Activated naive CD8-positive, alpha-beta T cell treated with anti-CD3 and anti-CD28 coated beads for 36 hours (primary cell): ENCODE results near the gene GJD4. TPM values are rescaled to one million over a fixed set of nuclear protein-coding genes. Genes with fewer than 3 reads are reported as not detected.
A peak's percentile ranks its signal among the peaks of the same experiment; 100 is the strongest.

Experiments
- DNase-seq: peaks from one replicate; pipeline ENCODE4 v3.0.0; 2021
- H3K27ac Mint-ChIP-seq: one replicate; pipeline ENCODE4 v1.8.0; 2022; ENCODE audit warnings: mild to moderate bottlenecking, moderate library complexity, mixed read lengths
- H3K27me3 Mint-ChIP-seq: one replicate; pipeline ENCODE4 v1.8.0; 2022; ENCODE audit warnings: mild to moderate bottlenecking, mixed read lengths
- H3K36me3 Mint-ChIP-seq: one replicate; pipeline ENCODE4 v1.8.0; 2021; ENCODE audit warnings: mild to moderate bottlenecking, mixed read lengths
- H3K4me1 Mint-ChIP-seq: one replicate; pipeline ENCODE4 v1.8.0; 2021; ENCODE audit warnings: mixed read lengths
- H3K4me3 Mint-ChIP-seq: one replicate; pipeline ENCODE4 v1.8.0; 2022; ENCODE audit warnings: mild to moderate bottlenecking, moderate library complexity, mixed read lengths
- H3K9me3 Mint-ChIP-seq: one replicate; pipeline ENCODE4 v1.8.0; 2022; ENCODE audit warnings: mixed read lengths
- total RNA-seq, 2 experiments: library from RNA; stranded (reverse); gene quantifications; one replicate each; pipeline ENCODE4 v1.2.3, GENCODE V29; 2021

GJD4 gene
- total RNA-seq, 2 experiments from 2014 or later: not detected

DNA sequence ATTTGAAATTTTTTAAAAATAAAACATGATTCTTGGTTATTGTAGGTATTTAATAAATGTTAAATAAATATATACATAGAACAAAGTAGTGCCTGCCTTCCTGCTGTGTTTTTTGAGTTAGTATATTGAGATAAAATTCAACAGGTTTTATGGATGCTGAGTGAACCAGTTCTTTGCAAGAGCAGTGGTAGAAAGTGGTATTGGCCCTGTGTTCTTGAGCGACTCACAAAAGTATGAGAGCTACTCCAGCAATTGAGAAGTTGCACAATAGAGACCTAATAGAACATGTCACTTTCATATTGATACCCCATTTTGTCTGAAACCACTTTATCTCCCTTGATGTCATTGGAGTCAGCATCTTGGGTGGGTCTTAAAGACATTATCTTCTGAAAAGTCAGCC lies 32.6 kb upstream of the GJD4 start:
- no peaks in the 10 kb centered on the region for H3K4me1 Mint-ChIP-seq
- H3K9me3 Mint-ChIP-seq: peaks cover 5% of the 10 kb centered on the region
- DNase-seq: no peak
- no peak overlapping the region for H3K27ac Mint-ChIP-seq
- H3K36me3 Mint-ChIP-seq: peaks cover 31% of the 10 kb centered on the region
- H3K27me3 Mint-ChIP-seq: no peaks in the 10 kb centered on the region
- H3K4me3 Mint-ChIP-seq: no peak overlapping the region

DNA sequence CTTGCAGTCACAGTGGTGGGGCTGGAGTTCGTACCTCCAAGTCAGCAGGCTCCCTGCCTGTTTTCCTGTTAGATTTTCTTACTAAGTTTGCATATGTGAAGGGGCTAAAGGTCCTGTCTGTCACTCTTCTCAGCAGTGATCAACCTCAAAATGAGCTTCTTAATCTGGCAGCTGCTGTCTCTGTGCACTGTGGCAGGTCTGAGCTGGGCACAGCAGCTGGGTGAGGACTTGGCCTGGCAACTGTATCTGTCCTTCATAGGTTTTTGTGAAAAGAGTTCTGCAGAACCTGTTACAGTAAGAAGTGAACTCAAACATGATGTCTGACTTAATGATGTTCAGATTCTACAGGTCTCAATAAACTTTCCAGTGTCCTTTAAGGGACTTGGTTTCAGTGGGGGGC lies 31.3 kb upstream of the GJD4 start:
- Mint-ChIP-seq H3K27me3 (no peaks in the 10 kb centered on the region), H3K36me3 (peaks cover 35% of the 10 kb centered on the region), H3K27ac (no peak overlapping the region), H3K4me1 (no peaks in the 10 kb centered on the region), H3K4me3 (no peak overlapping the region), H3K9me3 (peaks cover 13% of the 10 kb centered on the region)
- DNase-seq: no peak

DNA sequence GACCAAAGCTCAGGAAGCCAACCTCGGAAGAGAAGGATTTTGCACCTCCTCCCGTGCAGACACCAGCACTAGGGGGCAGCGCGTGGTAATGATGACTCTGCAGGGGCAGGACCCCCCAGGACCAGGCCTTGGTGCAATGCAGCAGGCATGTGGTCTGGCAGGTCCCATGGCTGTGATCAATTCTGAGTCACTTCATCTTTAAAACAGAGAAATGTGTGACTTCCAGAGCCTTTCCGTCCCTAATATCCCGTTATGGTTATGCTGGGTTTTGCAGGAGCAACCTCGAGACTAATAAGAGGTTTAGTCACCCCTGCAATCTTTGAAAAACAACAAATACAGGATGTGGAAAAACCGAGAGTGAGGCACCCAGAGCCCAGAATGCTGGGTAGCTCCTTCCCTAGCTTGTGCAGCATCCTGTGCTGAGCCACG lies 30.2 kb upstream of the GJD4 start:
- peaks cover 32% of the 10 kb centered on the region for H3K36me3 Mint-ChIP-seq
- no peaks in the 10 kb centered on the region for H3K27me3 Mint-ChIP-seq
- no peak for DNase-seq
- no peak overlapping the region for H3K27ac Mint-ChIP-seq
- H3K9me3 Mint-ChIP-seq: peaks cover 13% of the 10 kb centered on the region
- no peak overlapping the region for H3K4me3 Mint-ChIP-seq
- H3K4me1 Mint-ChIP-seq: no peaks in the 10 kb centered on the region

DNA sequence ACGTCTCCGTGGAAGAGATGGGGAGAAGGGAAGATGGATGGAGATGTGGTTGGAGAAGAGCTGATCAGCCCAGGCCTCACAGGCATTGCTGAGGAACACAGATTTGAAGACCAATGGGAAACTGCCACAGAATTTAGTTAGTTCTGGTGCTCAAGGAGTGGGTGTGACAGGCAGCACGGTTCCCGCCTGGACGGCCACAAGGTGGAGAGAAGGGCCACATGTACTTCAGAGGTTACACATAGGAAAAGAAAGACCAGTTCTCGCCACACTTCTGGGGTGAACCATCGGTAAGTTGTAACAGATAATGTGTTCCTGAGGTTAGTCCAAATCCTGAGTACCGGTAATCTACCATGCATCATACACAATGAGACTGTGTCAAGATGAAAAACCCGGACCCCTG lies 29.5 kb upstream of the GJD4 start:
- H3K36me3 Mint-ChIP-seq: peaks cover 32% of the 10 kb centered on the region
- H3K4me1 Mint-ChIP-seq: no peaks in the 10 kb centered on the region
- peak overlapping the region; percentile 34 for H3K27ac Mint-ChIP-seq
- peaks cover 13% of the 10 kb centered on the region for H3K9me3 Mint-ChIP-seq
- no peak for DNase-seq
- no peaks in the 10 kb centered on the region for H3K27me3 Mint-ChIP-seq
- H3K4me3 Mint-ChIP-seq: no peak overlapping the region

DNA sequence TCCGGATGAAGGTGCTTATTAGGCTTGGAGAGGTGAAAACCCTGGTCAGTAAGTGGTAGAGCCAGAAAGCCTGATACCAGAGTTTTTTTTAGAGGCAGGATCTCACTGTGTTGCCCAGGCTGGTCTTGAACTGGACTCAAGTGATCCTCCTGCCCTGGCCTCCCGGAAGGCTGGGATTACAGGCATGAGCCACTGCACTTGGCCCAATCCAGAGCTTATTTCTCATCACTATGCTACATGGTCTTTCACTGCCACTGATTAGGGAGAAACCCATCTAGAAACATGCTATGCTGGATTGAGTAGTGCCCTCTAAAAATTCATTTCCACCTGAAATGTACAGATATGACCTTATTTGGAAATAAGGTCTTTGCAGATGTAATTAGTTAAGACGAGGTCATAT lies 28.4 kb upstream of the GJD4 start:
- Mint-ChIP-seq H3K27ac (no peak overlapping the region), H3K9me3 (peaks cover 13% of the 10 kb centered on the region), H3K4me1 (no peaks in the 10 kb centered on the region), H3K4me3 (no peak overlapping the region), H3K27me3 (no peaks in the 10 kb centered on the region), H3K36me3 (peaks cover 28% of the 10 kb centered on the region)
- DNase-seq: no peak

DNA sequence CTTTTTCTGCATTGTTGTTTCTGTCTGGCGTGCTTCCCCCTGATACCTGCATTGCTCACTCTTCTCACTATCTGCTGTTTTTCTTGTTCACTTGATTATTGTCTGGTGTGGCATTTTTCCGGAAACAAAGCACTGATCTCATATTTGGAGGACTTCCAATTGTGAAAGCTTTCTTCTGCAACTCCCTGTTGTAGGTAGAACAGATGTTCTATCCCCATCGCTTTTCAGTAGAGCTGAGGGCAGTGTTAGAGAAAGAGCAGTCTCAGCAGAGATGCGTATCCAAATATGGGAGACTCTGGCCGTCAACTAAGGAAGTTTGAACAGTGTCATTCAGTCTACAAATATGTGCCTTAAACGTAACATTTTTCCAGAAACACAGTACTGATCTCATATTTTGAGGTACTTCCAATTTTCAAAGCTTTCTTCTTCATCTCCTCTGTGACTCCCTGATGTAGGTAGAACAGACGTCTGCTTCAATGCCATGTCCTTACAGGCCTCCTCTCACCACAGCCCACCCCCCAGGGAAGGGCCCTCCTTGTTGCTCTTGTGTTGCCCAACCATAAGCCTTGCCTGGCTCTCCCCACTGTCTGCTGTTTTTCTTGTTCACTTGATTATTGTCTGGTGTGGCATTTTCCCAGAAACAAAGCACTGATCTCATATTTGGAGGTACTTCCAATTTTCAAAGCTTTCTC lies 27.1 kb upstream of the GJD4 start:
- Mint-ChIP-seq H3K36me3 (peaks cover 24% of the 10 kb centered on the region), H3K27me3 (no peaks in the 10 kb centered on the region), H3K4me1 (no peaks in the 10 kb centered on the region), H3K4me3 (no peak overlapping the region), H3K9me3 (peaks cover 13% of the 10 kb centered on the region), H3K27ac (no peak overlapping the region)
- DNase-seq: no peak

DNA sequence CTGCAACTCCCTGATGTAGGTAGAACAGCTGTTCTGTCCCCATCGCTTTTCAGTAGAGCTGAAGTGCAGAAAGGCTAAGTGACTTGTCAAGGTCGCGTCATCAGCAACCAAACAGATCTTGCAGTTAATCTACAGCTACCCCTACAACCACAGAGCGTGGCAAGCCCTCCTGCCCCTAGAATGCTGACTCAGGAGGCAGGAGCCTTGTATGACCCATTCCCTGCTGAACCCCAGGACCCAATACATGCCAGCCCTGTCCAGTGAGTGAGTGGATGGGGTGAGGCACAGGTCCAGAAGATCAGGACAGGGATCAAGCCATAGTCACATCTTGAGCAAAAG lies 26.6 kb upstream of the GJD4 start:
- Mint-ChIP-seq H3K27ac (no peak overlapping the region), H3K27me3 (no peaks in the 10 kb centered on the region), H3K4me1 (no peaks in the 10 kb centered on the region), H3K36me3 (peaks cover 21% of the 10 kb centered on the region), H3K9me3 (peaks cover 13% of the 10 kb centered on the region), H3K4me3 (no peak overlapping the region)
- DNase-seq: no peak

DNA sequence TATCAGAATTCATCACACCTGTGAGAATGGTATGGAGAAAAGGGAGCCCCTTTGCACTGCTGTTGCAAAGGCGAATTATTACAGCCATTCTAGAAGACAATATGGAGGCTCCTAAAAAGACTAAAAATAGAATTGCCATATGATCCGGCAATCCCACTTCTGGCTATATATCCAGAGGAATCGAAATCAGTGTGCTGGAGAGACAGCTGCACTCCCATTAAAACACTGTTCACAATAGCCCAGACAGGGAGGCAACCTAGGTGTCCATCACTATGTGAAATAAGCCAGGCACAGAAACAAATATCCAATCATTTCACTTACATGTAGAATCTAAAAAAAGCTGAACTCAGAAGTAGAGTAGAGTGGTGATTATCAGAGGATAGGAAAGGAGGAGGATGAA lies 26.0 kb upstream of the GJD4 start:
- Mint-ChIP-seq H3K27ac (no peak overlapping the region), H3K36me3 (peaks cover 16% of the 10 kb centered on the region), H3K4me1 (no peaks in the 10 kb centered on the region), H3K4me3 (no peak overlapping the region), H3K9me3 (peaks cover 13% of the 10 kb centered on the region), H3K27me3 (no peaks in the 10 kb centered on the region)
- DNase-seq: no peak

DNA sequence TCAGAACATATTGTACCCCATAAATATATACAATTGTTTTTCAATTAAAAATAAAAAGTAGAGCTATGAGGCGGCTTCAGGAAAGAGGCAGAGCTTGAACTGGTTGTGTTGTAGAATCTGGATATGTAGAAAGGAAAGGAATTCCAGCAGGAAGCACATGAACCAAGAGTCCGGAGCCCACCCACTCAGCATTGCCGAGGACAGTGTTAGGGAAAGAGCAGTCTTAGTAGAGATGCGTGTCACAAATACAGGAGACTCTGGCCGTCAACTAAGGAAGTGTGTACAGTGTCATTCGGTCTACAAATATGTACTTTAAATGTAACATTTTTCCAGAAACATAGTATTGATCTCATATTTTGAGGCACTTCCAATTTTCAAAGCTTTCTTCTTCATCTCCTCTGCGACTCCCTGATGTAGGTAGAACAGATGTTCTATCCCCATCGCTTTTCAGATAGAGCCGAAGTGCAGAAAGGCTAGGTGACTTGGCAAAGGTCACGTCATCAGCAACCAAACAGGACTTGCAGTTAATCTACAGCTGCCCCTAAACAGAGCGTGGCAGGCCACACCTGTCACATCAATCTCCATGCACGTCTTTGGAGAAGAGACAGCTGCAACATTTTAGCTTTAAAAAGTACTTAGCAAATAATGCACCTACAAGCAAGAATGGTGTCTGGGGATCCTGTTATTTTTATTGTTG lies 25.3 kb upstream of the GJD4 start:
- H3K27me3 Mint-ChIP-seq: no peaks in the 10 kb centered on the region
- H3K9me3 Mint-ChIP-seq: peaks cover 13% of the 10 kb centered on the region
- DNase-seq: no peak
- H3K4me3 Mint-ChIP-seq: no peak overlapping the region
- H3K36me3 Mint-ChIP-seq: peaks cover 11% of the 10 kb centered on the region
- no peaks in the 10 kb centered on the region for H3K4me1 Mint-ChIP-seq
- H3K27ac Mint-ChIP-seq: no peak overlapping the region

DNA sequence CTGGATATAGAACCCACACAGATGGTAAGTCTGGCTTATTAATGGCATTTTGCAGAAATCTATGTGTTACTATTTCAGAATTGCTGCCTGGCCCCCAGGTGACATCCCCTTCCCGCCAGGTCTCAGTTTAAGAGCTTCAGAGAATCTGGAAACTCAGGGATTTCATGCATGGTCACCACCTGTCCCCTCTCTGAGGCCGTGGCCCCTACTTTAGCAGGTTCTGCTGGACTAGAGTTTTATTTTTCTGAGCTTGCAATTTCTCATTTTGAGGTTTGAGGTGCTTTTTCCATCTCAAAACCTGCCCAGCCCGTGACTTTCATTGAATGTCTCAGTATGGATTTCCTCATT lies 24.7 kb upstream of the GJD4 start:
- Mint-ChIP-seq H3K27me3 (no peaks in the 10 kb centered on the region), H3K27ac (no peak overlapping the region), H3K4me1 (no peaks in the 10 kb centered on the region), H3K9me3 (peaks cover 11% of the 10 kb centered on the region), H3K4me3 (no peak overlapping the region), H3K36me3 (peaks cover 9% of the 10 kb centered on the region)
- no peak for DNase-seq

DNA sequence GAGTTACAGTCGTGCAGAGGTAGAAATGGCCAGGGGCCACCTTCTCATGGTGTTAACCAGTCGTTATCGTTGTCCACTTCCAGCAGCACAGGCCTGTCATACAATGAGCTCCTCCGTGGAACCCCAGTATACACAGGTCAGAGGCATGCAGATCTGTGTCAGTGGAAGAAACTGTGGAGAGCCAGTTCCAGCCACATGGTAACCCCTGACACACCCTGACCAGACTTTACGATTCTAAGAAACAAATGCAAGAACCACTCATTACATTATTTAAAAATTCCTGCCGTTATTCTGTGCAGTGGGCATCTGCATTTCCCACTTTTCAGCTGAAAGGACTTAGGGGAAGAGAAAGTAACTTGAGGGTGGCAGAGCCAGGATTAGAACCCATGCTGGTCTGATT lies 23.5 kb upstream of the GJD4 start:
- no peak overlapping the region for H3K4me3 Mint-ChIP-seq
- no peak overlapping the region for H3K27ac Mint-ChIP-seq
- no peaks in the 10 kb centered on the region for H3K27me3 Mint-ChIP-seq
- H3K36me3 Mint-ChIP-seq: peaks cover 4% of the 10 kb centered on the region
- no peak for DNase-seq
- peaks cover 10% of the 10 kb centered on the region for H3K9me3 Mint-ChIP-seq
- no peaks in the 10 kb centered on the region for H3K4me1 Mint-ChIP-seq

DNA sequence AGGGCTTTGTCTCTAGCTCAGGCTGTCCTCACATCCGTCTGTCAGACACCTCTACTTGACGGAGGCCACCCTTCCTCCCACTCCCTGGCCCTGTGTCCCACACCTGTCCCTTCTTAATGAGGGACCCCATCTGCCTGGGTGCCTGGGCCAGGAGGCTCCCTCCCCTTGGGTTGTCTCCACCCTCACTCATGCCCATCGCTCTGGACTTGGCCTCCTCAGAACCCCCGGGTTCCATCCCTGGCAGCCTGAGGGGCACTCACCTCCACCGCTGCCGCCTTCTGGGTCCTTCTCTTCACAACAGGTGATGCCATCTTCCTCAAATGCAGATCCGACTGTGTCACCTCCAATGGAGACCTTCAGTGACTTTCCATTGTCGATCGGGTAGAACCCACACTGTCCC lies 20.2 kb upstream of the GJD4 start:
- no peak for DNase-seq
- peaks cover 9% of the 10 kb centered on the region for H3K27me3 Mint-ChIP-seq
- no peaks in the 10 kb centered on the region for H3K9me3 Mint-ChIP-seq
- no peak overlapping the region for H3K27ac Mint-ChIP-seq
- H3K4me3 Mint-ChIP-seq: no peak overlapping the region
- no peaks in the 10 kb centered on the region for H3K4me1 Mint-ChIP-seq
- H3K36me3 Mint-ChIP-seq: no peaks in the 10 kb centered on the region

DNA sequence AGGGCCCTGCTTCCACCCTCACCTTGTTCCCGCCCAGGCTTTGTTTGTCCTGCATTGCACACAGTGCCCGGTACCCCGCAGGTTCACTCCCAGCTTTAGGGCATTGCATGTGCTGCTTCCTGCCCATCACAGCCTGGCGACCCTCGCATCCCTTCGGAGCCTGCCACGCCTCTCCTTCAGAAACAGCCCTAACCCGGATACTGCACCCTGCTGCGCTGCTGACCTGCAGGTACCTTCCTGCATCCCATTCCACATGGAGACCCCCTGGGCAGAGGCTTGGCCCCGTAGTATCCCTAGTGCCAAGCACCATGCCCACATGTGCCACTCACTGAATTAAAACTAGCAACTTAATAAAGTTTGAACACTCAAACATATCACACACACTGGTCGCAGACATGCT lies 19.8 kb upstream of the GJD4 start:
- Mint-ChIP-seq H3K27me3 (peaks cover 9% of the 10 kb centered on the region), H3K9me3 (no peaks in the 10 kb centered on the region), H3K4me1 (no peaks in the 10 kb centered on the region), H3K4me3 (no peak overlapping the region), H3K27ac (no peak overlapping the region), H3K36me3 (no peaks in the 10 kb centered on the region)
- no peak for DNase-seq

DNA sequence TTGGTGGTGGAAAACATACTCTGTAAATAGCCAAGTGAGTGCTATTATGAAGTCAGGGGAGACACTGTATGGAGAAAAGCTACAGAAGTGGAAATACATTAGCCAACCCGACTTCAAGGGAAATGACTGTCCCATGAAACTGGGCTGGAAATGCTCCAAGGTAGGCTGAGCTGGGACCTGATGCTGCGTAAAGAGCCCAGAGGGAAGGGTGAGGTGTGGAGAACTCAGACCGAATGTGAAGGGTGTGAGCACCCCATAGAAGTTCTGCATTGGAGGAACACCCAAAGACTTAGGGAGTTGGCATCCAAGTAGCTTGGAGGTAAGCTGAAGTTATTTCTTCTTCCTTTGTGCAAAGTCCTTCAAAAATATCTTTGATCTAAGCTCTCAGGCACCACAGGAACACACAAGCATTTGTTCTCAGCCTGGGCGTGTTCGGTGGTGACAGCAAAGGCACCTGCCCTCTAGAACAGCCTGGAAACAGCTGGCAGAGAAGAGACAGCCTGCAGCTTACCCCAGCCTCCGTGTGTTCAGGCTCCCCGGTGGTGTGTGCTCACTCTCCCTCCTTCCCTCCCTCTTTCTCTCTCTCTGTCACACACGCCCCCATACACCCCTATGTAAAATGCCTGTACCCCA lies 19.1 kb upstream of the GJD4 start:
- H3K36me3 Mint-ChIP-seq: no peaks in the 10 kb centered on the region
- H3K4me1 Mint-ChIP-seq: no peaks in the 10 kb centered on the region
- peaks cover 2% of the 10 kb centered on the region for H3K9me3 Mint-ChIP-seq
- H3K27ac Mint-ChIP-seq: no peak overlapping the region
- no peak for DNase-seq
- H3K4me3 Mint-ChIP-seq: no peak overlapping the region
- peaks cover 14% of the 10 kb centered on the region for H3K27me3 Mint-ChIP-seq

DNA sequence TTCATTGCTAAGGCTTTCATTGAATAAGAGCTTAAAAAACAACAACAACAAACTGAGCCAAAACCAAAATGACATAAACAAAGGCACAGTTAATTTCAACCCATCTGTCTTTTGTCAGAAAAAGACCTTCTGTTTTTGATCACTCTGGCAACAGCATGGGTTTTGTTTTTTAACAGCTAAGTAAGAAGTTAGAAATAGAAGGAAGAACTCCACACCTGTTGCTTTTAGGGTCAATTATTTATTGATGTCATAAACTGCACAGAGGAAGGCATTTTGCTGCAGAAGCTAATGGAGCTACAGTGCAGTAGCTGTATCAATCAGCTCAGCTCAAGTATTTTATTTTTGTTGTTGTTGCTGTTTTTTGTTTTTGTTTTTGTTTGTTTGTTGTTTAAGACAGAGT lies 16.3 kb upstream of the GJD4 start:
- Mint-ChIP-seq H3K36me3 (no peaks in the 10 kb centered on the region), H3K4me1 (no peaks in the 10 kb centered on the region), H3K9me3 (peaks cover 4% of the 10 kb centered on the region), H3K27me3 (peaks cover 19% of the 10 kb centered on the region), H3K27ac (no peak overlapping the region), H3K4me3 (no peak overlapping the region)
- DNase-seq: no peak

DNA sequence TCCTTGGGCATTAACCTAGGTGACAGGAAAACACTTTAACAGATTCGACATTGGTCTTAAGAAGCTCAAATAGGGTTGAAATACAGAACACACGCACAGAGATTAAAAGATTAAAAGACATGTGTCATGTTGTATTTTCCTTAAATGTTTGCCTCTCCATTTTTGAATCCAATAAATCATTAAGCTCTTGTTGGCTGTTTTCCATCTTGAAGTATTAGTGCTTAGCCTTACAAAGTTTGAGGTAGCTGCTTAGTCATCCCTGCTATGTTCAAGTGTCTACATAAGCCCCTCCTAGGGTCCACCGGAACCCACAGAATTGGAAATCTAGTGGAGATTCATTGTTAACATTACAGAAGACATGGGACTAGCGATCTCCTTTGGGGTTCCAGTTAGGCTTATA lies 12.7 kb upstream of the GJD4 start:
- Mint-ChIP-seq H3K27me3 (peaks cover 20% of the 10 kb centered on the region), H3K4me1 (no peaks in the 10 kb centered on the region), H3K36me3 (no peaks in the 10 kb centered on the region), H3K9me3 (peaks cover 4% of the 10 kb centered on the region), H3K4me3 (no peak overlapping the region), H3K27ac (no peak overlapping the region)
- DNase-seq: no peak
